MG63 (cell line): ENCODE results near the gene SH3RF2. TPM values are rescaled to one million over a fixed set of nuclear protein-coding genes. Genes with fewer than 3 reads are reported as not detected.
A peak's percentile ranks its signal among the peaks of the same experiment; 100 is the strongest.
"Not testable (repeated sequence)": the region's sequence is repeated elsewhere in the genome, so short reads cannot be mapped to it uniquely, and the experiment has no call there.

Source experiments
- DNase-seq: peaks from one replicate; pipeline ENCODE4 v3.0.0-alpha.2; 2020
- H3K27me3 ChIP-seq: fragments of 250-450 bp; sonication (Bioruptor Pico); 2 replicates; pipeline ENCODE4 v1.5.1; 2020; ENCODE audit warnings: mild to moderate bottlenecking, moderate library complexity
- H3K36me3 ChIP-seq: fragments of 250-450 bp; sonication (Bioruptor Pico); 2 replicates; pipeline ENCODE4 v1.5.1; 2020; ENCODE audit warnings: mild to moderate bottlenecking, moderate library complexity
- H3K4me3 ChIP-seq: fragments of 250-450 bp; sonication (Bioruptor Pico); 2 replicates; pipeline ENCODE4 v1.5.1; 2020; ENCODE audit warnings: mild to moderate bottlenecking, moderate library complexity
- H3K9me3 ChIP-seq: fragments of 250-450 bp; sonication (Bioruptor Pico); 2 replicates; pipeline ENCODE4 v1.5.1; 2020; ENCODE audit warnings: mild to moderate bottlenecking, moderate library complexity
- total RNA-seq: library from RNA; depleted of rRNA; stranded (reverse); fragments of >200 nt; shearing (Covaris generic); gene quantifications from 2 replicates; pipeline ENCODE4 v1.2.3, GENCODE V29; 2014; ENCODE audit warnings: low replicate concordance

SH3RF2 gene
- total RNA-seq, 1 experiment from 2014 or later, result 0.26 TPM

DNA sequence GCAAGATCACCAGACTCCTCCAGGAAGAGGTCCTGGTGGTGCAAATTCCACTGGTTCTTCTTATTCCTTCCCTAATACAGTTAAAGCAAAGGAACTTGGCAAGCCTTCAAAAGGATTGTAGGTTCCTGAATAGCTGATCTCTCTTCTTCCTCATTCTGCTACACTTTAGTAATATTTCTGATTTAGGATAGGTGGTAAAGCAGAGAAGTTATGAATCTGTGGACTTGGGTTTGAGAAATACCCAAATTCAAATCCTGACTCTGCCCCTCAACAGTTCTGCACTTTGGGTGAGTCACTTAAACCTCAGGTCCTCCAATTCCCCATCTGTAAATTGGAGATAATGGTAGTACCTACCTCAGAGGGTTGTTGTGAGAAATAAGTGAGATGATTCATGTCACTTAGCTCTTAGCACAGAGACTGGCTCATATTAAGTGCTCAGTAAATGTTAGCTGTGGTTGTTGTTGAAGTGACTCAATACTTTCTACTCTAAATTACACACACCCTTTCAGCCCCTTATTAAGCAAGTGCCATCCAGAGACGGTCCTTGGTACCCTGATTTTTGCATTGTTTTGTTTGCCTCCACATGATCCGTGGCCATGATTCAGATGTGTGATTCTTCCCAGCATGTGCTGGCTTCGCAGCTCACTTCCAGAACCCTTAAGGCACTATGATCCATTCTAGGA is 5.2 kb downstream of the SH3RF2 start:
- H3K9me3 ChIP-seq, result no peaks in the 10 kb centered on the region
- no peaks in the 10 kb centered on the region for H3K27me3 ChIP-seq
- H3K4me3 ChIP-seq, result no peak overlapping the region
- peak; percentile 39 for DNase-seq
- H3K36me3 ChIP-seq, result no peaks in the 10 kb centered on the region

DNA sequence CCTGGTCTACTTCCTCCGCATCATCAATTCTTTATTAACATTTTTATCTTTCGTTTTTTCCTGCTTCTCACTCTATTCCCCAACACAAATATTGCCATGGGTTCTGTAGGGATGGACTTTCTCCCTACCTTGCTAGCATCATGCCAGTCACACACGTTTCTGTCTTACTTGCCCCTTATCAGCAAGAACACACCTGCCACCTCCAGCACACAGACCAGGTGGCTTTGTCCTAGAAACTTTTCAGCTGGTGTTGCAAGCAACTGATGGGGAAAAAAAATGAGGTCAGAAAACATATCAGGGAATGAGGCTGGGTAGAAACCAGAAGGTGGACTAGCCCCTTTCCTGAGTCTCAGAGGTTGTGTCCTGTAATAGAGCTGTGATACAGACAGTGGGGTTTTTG is 5.8 kb downstream of the SH3RF2 start:
- no peak overlapping the region for H3K4me3 ChIP-seq
- H3K9me3 ChIP-seq, result no peaks in the 10 kb centered on the region
- H3K36me3 ChIP-seq, result no peaks in the 10 kb centered on the region
- H3K27me3 ChIP-seq, result no peaks in the 10 kb centered on the region
- no peak for DNase-seq

DNA sequence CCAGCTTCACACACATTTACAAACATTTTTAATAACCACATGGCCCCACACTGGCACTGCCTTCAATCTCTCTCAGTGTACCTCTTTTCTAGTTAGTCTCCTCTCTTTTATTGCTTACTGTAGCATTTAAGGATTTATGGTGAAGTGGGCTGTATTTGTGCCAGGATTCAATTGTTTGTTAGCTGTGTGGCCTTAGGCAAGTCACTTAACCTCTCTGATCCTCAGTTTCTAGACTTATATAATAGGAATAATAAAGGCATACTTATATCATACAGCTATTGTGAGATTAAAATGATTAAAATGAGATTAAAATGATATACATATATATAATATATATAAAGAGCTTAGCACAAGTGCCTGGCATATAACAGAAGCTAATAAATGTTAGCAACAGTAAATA is 6.4 kb downstream of the SH3RF2 start:
- no peak for DNase-seq
- Histone ChIP-seq H3K27me3 (no peaks in the 10 kb centered on the region), H3K9me3 (no peaks in the 10 kb centered on the region), H3K36me3 (no peaks in the 10 kb centered on the region), H3K4me3 (no peak overlapping the region)

DNA sequence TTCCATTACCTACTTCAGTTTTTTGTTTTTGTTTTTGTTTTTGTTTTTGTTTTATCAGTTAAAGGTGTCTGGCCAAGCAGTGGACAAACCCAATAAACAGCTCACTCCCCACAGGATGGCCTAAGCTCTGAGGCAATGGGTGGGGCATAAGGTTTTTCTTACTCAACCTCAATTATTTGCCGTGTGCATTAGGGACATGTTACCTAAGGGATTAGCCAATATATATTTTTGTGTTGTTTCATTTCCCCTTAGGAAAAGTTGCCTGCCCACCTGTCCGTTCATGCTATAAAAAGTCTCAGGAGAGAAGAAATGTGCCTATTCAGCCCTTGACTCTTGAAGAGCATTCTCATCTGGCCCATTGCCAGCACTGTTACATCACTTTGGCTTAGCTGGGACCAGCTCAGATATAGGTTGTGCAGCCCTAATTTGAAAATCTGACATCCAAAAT is 7.3 kb downstream of the SH3RF2 start:
- Histone ChIP-seq H3K9me3 (no peaks in the 10 kb centered on the region), H3K36me3 (no peaks in the 10 kb centered on the region), H3K4me3 (no peak overlapping the region), H3K27me3 (no peaks in the 10 kb centered on the region)
- peak; percentile 60 for DNase-seq

DNA sequence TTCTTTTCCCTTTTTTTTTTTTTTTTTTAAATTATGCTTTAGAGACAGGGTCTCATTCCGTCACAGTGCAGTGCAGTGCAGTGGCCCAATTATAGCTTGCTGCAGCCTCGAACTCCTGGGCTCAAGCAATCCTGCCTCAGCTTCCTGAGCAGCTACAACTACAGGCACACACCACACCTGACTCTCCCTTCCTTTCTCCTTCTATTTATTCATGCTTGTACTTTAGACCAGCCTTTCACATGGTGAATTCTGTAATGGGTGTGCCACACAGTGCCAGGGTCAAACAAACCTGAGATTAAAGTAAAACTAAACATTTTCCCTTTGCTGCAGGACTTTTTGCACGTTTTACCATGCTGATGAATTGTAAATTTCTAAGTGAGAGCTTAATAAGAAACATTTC is 8.0 kb downstream of the SH3RF2 start:
- Histone ChIP-seq H3K4me3 (no peak overlapping the region), H3K9me3 (no peaks in the 10 kb centered on the region), H3K27me3 (no peaks in the 10 kb centered on the region), H3K36me3 (no peaks in the 10 kb centered on the region)
- no peak for DNase-seq

DNA sequence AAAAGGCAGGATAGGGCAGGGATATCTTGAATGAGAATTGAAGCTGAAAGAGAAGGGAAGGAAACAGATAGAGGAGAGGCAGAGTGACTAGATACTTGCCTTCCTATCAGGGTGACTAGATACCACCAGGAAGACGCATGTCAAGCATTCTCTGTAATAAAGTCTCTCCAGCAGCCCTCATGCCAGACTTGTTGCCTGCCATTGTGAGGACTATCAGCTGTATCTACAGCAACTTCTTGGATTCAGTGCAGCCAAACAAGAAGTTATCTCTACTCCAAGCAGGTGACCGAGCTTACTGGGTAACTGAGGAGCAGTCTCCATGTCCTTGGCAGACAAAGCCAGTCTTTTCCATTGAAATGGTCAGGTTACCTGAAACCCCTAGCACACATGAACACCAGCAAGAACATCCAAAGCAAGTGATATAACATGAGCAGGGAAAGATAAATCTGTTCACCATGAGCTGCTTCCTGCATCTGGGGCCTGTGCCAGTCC is 9.3 kb downstream of the SH3RF2 start:
- no peaks in the 10 kb centered on the region for H3K9me3 ChIP-seq
- no peak overlapping the region for H3K4me3 ChIP-seq
- no peaks in the 10 kb centered on the region for H3K36me3 ChIP-seq
- no peak for DNase-seq
- no peaks in the 10 kb centered on the region for H3K27me3 ChIP-seq

DNA sequence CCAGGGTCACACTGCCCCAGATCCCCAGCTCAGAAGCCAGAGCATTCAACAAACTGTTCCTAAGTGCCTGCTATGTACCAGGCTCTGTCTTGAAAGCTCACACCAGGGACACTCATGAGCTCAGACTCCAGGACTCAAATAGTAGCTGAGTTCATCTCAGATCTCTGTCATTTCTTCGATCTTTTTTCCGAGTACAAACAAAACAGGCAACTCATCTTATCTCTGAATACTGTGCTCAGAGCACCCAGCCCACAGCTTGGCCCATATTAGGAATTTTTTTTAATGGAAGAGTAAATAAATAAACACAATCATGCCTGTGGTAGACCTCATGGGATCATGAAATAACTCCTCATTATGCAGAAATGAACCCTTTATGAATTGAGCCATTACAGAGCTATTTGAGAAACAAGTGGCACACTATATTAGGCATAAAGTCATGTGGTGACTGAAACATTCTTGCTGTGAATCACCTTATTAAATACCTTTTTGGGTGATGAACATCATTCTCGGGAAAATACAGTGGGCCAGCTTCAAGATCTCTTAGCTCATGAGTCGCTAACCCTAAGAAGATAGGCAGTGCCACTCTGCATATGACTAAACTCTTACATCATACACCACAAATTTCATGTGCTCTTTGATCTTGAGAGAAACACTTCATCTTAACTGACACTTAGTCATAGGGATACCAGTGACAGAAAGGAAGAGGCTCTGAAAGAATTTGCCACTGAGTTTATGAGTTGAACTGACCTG is 9.9 kb downstream of the SH3RF2 start:
- Histone ChIP-seq H3K9me3 (no peaks in the 10 kb centered on the region), H3K36me3 (no peaks in the 10 kb centered on the region), H3K4me3 (no peak overlapping the region), H3K27me3 (no peaks in the 10 kb centered on the region)
- peak; percentile 46 for DNase-seq

DNA sequence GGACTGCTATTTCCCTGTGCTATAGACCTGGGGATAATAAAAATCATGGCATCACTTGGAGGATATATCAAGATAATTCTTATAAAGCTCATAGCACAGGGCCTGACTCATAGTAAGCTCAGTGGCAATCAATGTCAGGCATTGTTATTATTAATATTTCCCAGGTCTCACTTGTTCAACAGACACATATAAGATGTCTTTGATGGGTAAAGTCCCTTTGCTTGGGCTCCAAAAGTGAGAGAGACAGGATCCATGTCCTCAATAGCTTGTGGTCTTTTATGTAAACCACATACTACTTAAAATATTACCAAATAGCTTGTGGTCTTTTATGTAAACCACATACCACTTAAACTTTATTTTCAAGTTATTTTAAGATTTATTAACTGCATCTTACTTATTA is 11.2 kb downstream of the SH3RF2 start:
- H3K9me3 ChIP-seq, result no peaks in the 10 kb centered on the region
- no peak overlapping the region for H3K4me3 ChIP-seq
- H3K27me3 ChIP-seq, result no peaks in the 10 kb centered on the region
- no peak for DNase-seq
- no peaks in the 10 kb centered on the region for H3K36me3 ChIP-seq

DNA sequence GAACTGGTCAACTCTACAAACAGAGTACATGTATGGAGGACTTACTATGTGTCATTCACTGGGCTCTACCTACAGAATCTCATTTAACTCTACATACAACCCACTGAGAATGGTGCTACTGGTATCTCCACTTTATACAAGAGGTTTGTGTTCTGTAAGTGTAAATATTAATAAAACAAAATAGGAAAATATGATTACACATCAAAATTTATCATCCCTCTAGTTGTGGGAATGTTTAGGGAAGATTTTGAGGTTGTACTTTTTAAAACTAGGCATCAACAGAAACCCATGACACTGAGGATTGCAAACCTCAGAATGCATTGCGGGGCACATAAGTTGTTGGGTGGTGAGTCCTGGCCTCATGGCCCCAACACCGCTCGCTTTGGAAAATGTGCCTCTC is 11.7 kb downstream of the SH3RF2 start:
- no peak overlapping the region for H3K4me3 ChIP-seq
- no peaks in the 10 kb centered on the region for H3K36me3 ChIP-seq
- H3K27me3 ChIP-seq, result no peaks in the 10 kb centered on the region
- H3K9me3 ChIP-seq, result no peaks in the 10 kb centered on the region
- DNase-seq, result no peak

DNA sequence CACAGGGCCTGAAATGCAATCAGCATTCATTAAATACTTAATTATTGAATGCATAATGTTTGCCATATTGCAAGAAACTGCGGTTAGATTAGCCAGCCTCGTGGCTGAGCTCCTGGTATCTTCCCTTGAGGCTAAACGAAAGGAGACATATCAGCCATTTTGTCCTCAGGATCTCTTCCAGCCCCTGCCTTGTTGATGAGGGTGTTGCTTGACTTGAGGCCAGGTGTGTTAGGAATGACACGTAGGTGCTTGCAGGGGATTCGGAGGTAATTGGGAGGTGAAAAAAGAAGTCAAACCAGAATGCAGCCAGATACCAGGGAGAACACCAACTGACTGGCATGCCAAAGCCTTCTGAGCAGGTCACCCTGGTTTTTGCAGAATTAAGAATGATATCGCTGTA is 12.5 kb downstream of the SH3RF2 start:
- DNase-seq, result no peak
- H3K36me3 ChIP-seq, result no peaks in the 10 kb centered on the region
- no peaks in the 10 kb centered on the region for H3K9me3 ChIP-seq
- no peak overlapping the region for H3K4me3 ChIP-seq
- no peaks in the 10 kb centered on the region for H3K27me3 ChIP-seq

DNA sequence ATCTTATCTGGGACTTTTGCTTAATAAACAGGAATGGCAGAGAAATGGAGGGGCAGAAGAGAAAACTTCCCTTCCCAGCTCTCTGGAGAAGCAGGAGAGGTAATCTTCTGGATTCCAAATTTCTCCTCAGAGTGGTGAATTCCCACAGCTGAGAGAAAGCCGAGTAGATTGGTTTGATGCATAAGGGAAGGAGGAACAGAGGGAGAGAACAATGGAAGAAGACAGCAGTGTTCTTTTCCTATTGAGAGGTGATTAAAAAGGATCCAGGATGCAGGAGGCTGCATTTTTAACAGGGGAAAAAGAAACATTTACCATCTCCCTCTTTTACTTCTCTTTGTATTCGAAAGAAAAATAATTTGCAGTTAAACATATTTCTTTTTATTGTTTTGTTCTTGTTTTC is 13.1 kb downstream of the SH3RF2 start:
- H3K36me3 ChIP-seq, result no peaks in the 10 kb centered on the region
- H3K27me3 ChIP-seq, result no peaks in the 10 kb centered on the region

DNA sequence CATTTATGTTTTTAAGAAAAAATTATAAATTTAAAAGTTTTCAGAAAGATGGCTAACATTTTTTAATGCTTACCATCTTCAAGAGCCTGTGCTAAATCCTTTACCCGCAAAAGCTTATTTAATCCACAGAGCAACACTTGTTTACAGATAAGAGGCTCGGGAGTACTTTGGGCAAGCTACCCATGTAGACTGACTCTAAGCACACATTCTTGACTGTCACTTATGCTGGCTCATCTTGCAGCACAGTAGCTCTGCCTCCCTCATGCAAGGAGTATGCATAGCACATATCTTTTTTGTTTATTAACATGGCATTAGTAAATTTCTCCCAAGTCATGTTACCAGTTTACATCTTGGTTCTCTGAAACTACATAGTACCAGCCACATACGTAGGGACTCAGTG is 14.7 kb downstream of the SH3RF2 start:
- H3K27me3 ChIP-seq, result no peaks in the 10 kb centered on the region
- no peaks in the 10 kb centered on the region; the same call in 1 of the 2 replicates for H3K9me3 ChIP-seq
- no peaks in the 10 kb centered on the region for H3K36me3 ChIP-seq
- no peak overlapping the region for H3K4me3 ChIP-seq
- no peak for DNase-seq

More for the DNA sequence above, 13.1 kb downstream of the SH3RF2 start:
- Histone ChIP-seq H3K9me3 (no peaks in the 10 kb centered on the region; the same call in 1 of the 2 replicates), H3K4me3 (no peak overlapping the region)
- no peak for DNase-seq

DNA sequence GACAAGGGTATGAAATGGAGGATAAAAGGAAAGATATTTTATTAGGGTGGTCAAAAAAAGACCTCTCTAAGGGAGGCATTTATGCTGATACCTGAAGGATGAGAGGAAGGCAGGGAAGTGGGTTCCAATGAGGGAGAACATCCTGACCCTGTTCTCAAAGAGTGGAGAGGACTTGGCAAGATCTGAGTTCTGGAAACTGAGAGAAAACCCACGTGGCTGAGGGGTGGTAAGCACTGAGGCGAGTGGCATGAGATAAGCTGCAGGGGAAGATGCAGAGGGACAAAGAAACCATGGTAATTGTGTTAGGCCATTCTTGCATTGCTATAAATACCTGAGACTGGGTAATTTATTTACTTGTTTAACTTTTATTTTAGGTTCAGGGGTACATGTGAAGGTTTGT is 16.8 kb downstream of the SH3RF2 start:
- Histone ChIP-seq H3K36me3 (no peaks in the 10 kb centered on the region), H3K4me3 (no peak overlapping the region), H3K9me3 (no peaks in the 10 kb centered on the region; the same call in 1 of the 2 replicates), H3K27me3 (no peaks in the 10 kb centered on the region)
- no peak for DNase-seq

DNA sequence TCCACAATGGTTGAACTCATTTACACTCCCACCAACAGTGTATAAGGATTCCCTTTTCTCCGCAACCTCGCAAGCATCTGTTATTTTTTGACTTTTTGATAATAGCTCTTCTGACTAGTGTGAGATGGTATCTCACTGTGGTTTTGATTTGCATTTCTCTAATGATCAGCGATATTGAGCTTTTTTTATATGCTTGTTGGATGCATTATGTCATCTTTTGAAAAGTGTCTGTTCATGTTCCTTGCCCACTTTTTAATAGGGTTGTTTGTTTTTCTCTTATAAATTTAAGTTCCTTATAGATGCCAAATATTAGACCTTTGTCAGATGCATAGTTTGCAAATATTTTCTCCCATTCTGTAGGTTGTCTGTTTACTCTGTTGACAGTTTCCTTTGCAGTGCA is 17.8 kb downstream of the SH3RF2 start:
- H3K36me3 ChIP-seq, H3K27me3 ChIP-seq, DNase-seq, H3K4me3 ChIP-seq, H3K9me3 ChIP-seq: not testable (repeated sequence)

DNA sequence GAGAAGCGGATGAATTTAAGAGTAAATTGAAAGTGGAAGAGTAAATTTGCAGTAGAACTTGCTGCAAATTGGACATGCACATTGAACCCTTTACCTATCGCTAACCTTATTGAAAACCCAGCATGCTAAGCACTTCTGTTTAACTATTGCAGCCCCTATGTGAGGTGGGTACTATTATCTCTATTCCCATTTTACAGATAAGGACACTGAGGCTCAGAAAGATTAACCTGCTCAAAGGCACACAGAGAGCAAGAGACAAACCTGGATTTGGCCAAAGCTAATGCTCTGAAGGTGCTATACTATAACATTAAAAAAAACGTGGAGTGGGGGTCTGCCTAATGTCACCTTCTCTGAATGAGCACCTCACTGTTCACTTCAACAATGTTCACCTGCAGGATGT is 21.0 kb downstream of the SH3RF2 start:
- no peaks in the 10 kb centered on the region; the same call in 1 of the 2 replicates for H3K9me3 ChIP-seq
- no peak for DNase-seq
- H3K36me3 ChIP-seq, result no peaks in the 10 kb centered on the region
- H3K4me3 ChIP-seq, result no peak overlapping the region
- no peaks in the 10 kb centered on the region for H3K27me3 ChIP-seq

DNA sequence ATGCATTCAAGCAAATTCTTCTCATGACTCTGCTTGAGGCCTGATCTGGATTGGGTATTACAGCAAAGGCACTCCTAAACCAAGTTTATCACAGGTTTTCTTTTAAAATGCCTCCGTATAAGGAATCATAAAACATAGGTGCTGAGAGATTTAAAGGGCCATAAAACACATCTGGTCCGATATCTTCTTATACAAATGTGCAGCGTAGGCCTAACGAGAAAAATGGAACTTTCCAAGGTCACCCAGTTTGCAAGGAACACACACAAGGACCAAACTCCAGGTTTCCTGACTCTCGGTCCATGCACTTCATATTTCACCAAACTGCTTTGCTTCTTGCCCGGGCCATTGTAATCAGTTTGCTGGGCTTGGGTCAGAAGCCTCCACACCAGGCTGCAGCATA is 22.1 kb downstream of the SH3RF2 start:
- H3K4me3 ChIP-seq, result no peak overlapping the region
- DNase-seq, result no peak

DNA sequence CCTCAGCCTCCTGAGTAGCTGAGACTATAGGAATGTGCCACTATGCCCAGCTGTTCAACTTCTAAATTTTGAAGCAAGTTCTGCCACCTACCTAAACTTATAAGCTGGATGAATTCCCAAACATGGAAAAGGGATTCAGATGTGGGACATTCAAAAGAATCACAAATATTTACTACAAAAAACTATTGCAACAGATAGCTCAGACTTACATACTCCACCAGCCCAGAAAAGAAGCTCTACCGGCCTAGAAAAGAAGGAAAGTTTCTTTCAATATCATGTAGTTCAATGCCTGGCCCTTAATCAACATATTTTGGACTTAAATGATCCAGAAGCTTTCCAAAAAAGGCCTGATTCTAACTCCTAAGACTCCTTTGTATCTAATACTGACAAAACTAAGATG is 23.8 kb downstream of the SH3RF2 start:
- no peaks in the 10 kb centered on the region for H3K27me3 ChIP-seq
- no peak for DNase-seq
- H3K9me3 ChIP-seq, result no peaks in the 10 kb centered on the region
- no peak overlapping the region for H3K4me3 ChIP-seq
- H3K36me3 ChIP-seq, result no peaks in the 10 kb centered on the region

More for the DNA sequence above, 22.1 kb downstream of the SH3RF2 start:
- H3K36me3 ChIP-seq, result no peaks in the 10 kb centered on the region
- H3K27me3 ChIP-seq, result no peaks in the 10 kb centered on the region
- H3K9me3 ChIP-seq, result no peaks in the 10 kb centered on the region; the same call in 1 of the 2 replicates
